ENCODE measurements around the gene AASS.

GRCh38 chr7:122094549-122094948 lies 49.5 kb downstream of the AASS start:
- TF ChIP-seq CTCF (IDR thresholded peaks at IDR 0.05) (no peak), POLR2A (IDR thresholded peaks at IDR 0.05) (no peak)
